ENCODE data around the gene MYO5B. TPM values are rescaled to one million over a fixed set of nuclear protein-coding genes. Genes with fewer than 3 reads are reported as not detected.

MYO5B gene
- total RNA-seq, 2 experiments from 2014 or later = not detected

DNA sequence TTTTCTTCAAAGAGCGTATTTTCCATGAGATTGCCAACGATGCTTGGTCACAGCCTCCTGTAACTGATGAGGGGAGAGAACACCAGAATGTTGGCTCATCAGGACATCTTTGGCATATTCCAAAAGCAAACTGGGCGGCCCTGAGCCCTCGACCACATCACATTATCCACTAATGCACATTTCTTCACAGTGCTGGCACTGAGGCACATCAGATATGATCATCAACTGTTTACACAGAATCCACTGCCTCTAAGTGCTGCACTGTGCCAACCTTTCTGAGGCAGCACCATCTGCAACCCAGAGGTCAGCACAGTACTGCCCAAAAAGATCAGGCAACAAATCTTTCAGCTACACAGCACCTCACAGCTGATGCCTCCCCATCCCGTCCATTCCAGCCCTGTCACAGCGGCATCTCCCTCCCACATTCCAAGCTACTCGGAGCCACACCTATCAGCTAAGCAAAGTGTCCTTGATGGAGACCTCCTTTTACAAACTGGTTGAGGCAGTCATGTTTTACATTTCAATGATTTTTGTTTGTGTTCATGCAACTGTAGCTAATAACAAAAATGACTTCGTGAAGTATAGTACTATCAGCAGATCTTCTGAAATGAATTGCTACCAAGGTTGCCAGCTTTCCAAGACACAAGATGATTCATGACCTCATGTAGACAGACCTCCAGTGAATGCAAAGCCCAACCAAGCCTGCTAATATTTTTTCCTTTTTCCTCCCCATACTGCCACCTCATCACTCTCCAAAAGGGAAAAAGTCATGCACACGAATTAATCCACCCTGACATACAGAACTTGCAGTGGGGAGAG lies 32.3 kb downstream of the MYO5B start:
- no peaks in the 10 kb centered on the region for H3K36me3 Mint-ChIP-seq (ENCODE audit: low read depth)
- DNase-seq (no peak), ATAC-seq (ENCODE audit: poor library complexity) (no peak)
- H3K27me3 Mint-ChIP-seq = peaks cover 71% of the 10 kb centered on the region
- no peak overlapping the region for H3K4me3 ChIP-seq (ENCODE audit: low read length)
- H3K27ac Mint-ChIP-seq = no peak overlapping the region
- intact Hi-C loops (cut with DNase I, micrococcal nuclease) = no loop called here
- no peaks in the 10 kb centered on the region for H3K4me1 Mint-ChIP-seq (ENCODE audit: low read depth)
- H3K9me3 Mint-ChIP-seq = no peaks in the 10 kb centered on the region
- no peaks in the 10 kb centered on the region for H3K9me3 ChIP-seq (ENCODE audit: control insufficient read depth in 1 of 2, insufficient read depth in 1 of 2, low read length in 2 of 2)
- no peaks in the 10 kb centered on the region for H3K4me1 ChIP-seq (ENCODE audit: insufficient read depth, low read length)
- no peak overlapping the region for H3K4me3 Mint-ChIP-seq
- H3K36me3 ChIP-seq (ENCODE audit: insufficient read depth, low read length) = no peaks in the 10 kb centered on the region
- TF ChIP-seq, protein P1, sequence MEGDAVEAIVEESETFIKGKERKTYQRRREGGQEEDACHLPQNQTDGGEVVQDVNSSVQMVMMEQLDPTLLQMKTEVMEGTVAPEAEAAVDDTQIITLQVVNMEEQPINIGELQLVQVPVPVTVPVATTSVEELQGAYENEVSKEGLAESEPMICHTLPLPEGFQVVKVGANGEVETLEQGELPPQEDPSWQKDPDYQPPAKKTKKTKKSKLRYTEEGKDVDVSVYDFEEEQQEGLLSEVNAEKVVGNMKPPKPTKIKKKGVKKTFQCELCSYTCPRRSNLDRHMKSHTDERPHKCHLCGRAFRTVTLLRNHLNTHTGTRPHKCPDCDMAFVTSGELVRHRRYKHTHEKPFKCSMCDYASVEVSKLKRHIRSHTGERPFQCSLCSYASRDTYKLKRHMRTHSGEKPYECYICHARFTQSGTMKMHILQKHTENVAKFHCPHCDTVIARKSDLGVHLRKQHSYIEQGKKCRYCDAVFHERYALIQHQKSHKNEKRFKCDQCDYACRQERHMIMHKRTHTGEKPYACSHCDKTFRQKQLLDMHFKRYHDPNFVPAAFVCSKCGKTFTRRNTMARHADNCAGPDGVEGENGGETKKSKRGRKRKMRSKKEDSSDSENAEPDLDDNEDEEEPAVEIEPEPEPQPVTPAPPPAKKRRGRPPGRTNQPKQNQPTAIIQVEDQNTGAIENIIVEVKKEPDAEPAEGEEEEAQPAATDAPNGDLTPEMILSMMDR (IDR thresholded peaks at IDR 0.05) = no peak
- ChIA-PET CTCF (no interaction called here), POLR2A (no interaction called here)
- H3K27ac ChIP-seq (ENCODE audit: low read depth in 1 of 2, low read length in 2 of 2) = no peak overlapping the region
- peaks cover 4 to 6% of the 10 kb centered on the region in 2 experiments for H3K27me3 ChIP-seq (ENCODE audit: control insufficient read depth in 1 of 2, insufficient read depth in 2 of 2, low read length in 2 of 2)

DNA sequence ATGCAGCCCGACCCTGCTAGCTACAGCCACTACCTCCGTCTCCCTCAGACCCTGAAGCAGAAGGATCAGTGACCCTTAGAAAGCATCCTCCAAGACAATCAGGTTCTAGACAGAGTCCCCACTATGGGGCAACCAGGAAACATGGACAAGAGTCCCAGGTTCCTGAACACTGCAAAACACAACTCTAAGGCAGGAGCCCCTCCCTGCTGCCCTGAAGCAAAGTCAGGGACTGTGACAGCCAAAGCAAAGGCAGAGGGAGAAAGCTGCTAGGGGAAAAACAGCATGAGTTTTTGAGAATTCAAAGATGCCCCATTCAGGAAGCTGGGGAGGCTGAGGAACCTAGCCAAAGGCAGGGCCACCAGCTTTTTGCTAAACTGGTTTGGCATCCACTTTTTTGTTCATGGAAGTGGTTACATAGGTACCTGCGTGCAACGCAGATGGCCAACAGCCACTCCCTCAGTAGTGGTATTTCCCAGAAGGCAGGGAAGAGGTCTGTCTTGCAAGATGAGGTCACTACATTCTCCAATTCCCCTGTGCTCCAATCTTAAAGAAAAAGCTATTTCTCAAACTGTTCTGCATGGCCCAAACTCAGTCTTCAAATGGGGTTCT lies 33.2 kb downstream of the MYO5B start:
- Histone ChIP-seq H3K27me3 (ENCODE audit: control insufficient read depth in 1 of 2, insufficient read depth in 2 of 2, low read length in 2 of 2) (peaks cover 4 to 6% of the 10 kb centered on the region in 2 experiments), H3K36me3 (ENCODE audit: insufficient read depth, low read length) (no peaks in the 10 kb centered on the region), H3K4me3 (ENCODE audit: low read length) (no peak overlapping the region), H3K27ac (ENCODE audit: low read depth in 1 of 2, low read length in 2 of 2) (no peak overlapping the region), H3K9me3 (ENCODE audit: control insufficient read depth in 1 of 2, insufficient read depth in 1 of 2, low read length in 2 of 2) (no peaks in the 10 kb centered on the region), H3K4me1 (ENCODE audit: insufficient read depth, low read length) (no peaks in the 10 kb centered on the region)
- no peak for ATAC-seq (ENCODE audit: poor library complexity)
- H3K9me3 Mint-ChIP-seq = no peaks in the 10 kb centered on the region
- H3K4me3 Mint-ChIP-seq = no peak overlapping the region
- no peaks in the 10 kb centered on the region for H3K4me1 Mint-ChIP-seq (ENCODE audit: low read depth)
- no peak overlapping the region for H3K27ac Mint-ChIP-seq
- TF ChIP-seq, protein P1 (IDR thresholded peaks at IDR 0.05) = no peak
- ChIA-PET CTCF (no interaction called here), POLR2A (no interaction called here)
- intact Hi-C loops (cut with DNase I, micrococcal nuclease) = no loop called here
- no peaks in the 10 kb centered on the region for H3K36me3 Mint-ChIP-seq (ENCODE audit: low read depth)
- H3K27me3 Mint-ChIP-seq = peaks cover 61% of the 10 kb centered on the region
- no peak for DNase-seq

DNA sequence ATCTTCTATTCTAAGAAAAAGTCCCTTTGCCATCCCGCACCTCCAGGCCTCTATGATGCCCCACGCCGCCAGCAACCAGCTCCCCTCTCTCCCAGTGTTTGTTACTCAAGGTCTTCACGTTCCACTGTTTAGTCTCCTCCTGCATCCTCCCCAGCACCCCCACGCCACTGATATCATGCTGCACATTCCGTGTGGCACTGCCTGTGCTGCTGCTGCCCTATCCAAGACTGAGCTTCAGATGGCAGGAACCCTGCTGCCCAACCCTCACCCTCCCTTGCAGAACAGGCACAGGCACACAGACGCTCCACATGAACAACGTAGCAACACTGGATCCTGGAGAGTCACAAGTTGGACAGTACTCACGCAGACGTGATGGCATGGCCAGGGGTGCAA lies 35.3 kb downstream of the MYO5B start:
- intact Hi-C loops (cut with DNase I, micrococcal nuclease) = no loop called here
- ATAC-seq (ENCODE audit: poor library complexity) = no peak

More for the DNA sequence above, 35.3 kb downstream of the MYO5B start:
- Histone ChIP-seq H3K36me3 (ENCODE audit: insufficient read depth, low read length) (no peaks in the 10 kb centered on the region), H3K4me1 (ENCODE audit: insufficient read depth, low read length) (no peaks in the 10 kb centered on the region), H3K4me3 (ENCODE audit: low read length) (no peak overlapping the region), H3K9me3 (ENCODE audit: control insufficient read depth in 1 of 2, insufficient read depth in 1 of 2, low read length in 2 of 2) (no peaks in the 10 kb centered on the region), H3K27ac (ENCODE audit: low read depth in 1 of 2, low read length in 2 of 2) (no peak overlapping the region), H3K27me3 (ENCODE audit: control insufficient read depth in 1 of 2, insufficient read depth in 2 of 2, low read length in 2 of 2) (peaks cover 0 to 2% of the 10 kb centered on the region in 2 experiments)
- Mint-ChIP-seq H3K9me3 (no peaks in the 10 kb centered on the region), H3K4me1 (ENCODE audit: low read depth) (no peaks in the 10 kb centered on the region), H3K36me3 (ENCODE audit: low read depth) (no peaks in the 10 kb centered on the region), H3K4me3 (no peak overlapping the region), H3K27me3 (peaks cover 47% of the 10 kb centered on the region), H3K27ac (no peak overlapping the region)
- CTCF ChIA-PET = no interaction called here
- DNase-seq = no peak
- POLR2A ChIA-PET = no interaction called here
- TF ChIP-seq, protein P1 (IDR thresholded peaks at IDR 0.05) = no peak
